K562 (cell line): Measurements from ENCODE around the gene C4orf50. TPM values are rescaled to one million over a fixed set of nuclear protein-coding genes. Genes with fewer than 3 reads are reported as not detected.

Experiments used
- ATAC-seq: fragments of 200-7000 bp; cut with Tn5 transposase; 3 replicates; pipeline ENCODE4 v1.9.1; 2020; ENCODE audit warnings: moderate library complexity
- BruUV-seq: library from RNA; stranded (reverse); fragments of 400-500 nt; replicated peaks from 2 replicates; lab custom pipeline; 2021; lab: Mats Ljungman, UMichigan
- CTCF ChIA-PET: fragments of 300-600 bp; formaldehyde crosslinking; extraction: SDS; loops from one replicate; lab custom pipeline; 2021; ENCODE audit warnings: low intra/inter-chr PET ratio; lab: Yijun Ruan, JAX
- POLR2A ChIA-PET: fragments of 300-600, 350-650 bp; sonication (Branson Sonifier 250); formaldehyde crosslinking; extraction: SDS; loops from one replicate; lab custom pipeline; 2021; ENCODE audit warnings: antibody characterized with exemption, inconsistent platforms; lab: Yijun Ruan, JAX
- DNase-seq, 4 experiments: peaks; one replicate each; pipeline versions ENCODE4 v3.0.0 to v3.0.0-alpha.2; 2011 to 2018; ENCODE audit warnings: low spot score in 3 of 4, mixed read lengths in 3 of 4; ENCODE audit errors: extremely low read depth in 1 of 4
- FAIRE-seq: peaks from 2 replicates; lab custom pipeline; 2011; peaks lifted over from hg19 to GRCh38; lab: Jason Lieb, UNC
- H2AFZ ChIP-seq: 2 replicates; pipeline ENCODE4 v1.6.0; 2011; ENCODE audit warnings: low read depth, low read length, control low read depth, inconsistent platforms
- H3K27ac ChIP-seq: fragments of 200-600 bp; 3 replicates; pipeline ENCODE4 v1.8.0; 2011; ENCODE audit warnings: low read depth, mild to moderate bottlenecking, control low read depth, inconsistent platforms, low read length, moderate library complexity, mixed read lengths; ENCODE audit errors: extremely low read depth
- H3K27me3 ChIP-seq, 2 experiments: fragments of 300-600 bp in 1 of 2; 2 replicates in 1 of 2; 3 replicates in 1 of 2; pipeline versions ENCODE4 v1.6.0 to v1.8.0; 2011; ENCODE audit warnings: inconsistent platforms in 2 of 2, low read length in 2 of 2, mild to moderate bottlenecking in 1 of 2, mixed read lengths in 1 of 2, moderate library complexity in 1 of 2; ENCODE audit not compliant: control insufficient read depth in 2 of 2, insufficient read depth in 2 of 2
- H3K36me3 ChIP-seq: fragments of 300-600 bp; 3 replicates; pipeline ENCODE4 v1.8.0; 2011; ENCODE audit warnings: mild to moderate bottlenecking, low read length, inconsistent platforms; ENCODE audit not compliant: control insufficient read depth, insufficient read depth
- H3K4me1 ChIP-seq, 2 experiments: fragments of 200-600 bp in 1 of 2; replicated peaks in 1 of 2; 2 replicates in 1 of 2; 3 replicates in 1 of 2; pipeline versions ENCODE4 v1.5.1 to v1.8.0; 2011; ENCODE audit warnings: inconsistent platforms in 2 of 2, low read length in 2 of 2, mild to moderate bottlenecking in 1 of 2, mixed read lengths in 1 of 2, moderate library complexity in 1 of 2; ENCODE audit not compliant: control insufficient read depth in 2 of 2, insufficient read depth in 2 of 2
- H3K4me2 ChIP-seq: 2 replicates; pipeline ENCODE4 v1.6.1; 2011; ENCODE audit warnings: low read length, control low read depth, inconsistent platforms, mixed read lengths; ENCODE audit not compliant: insufficient read depth
- H3K4me3 ChIP-seq: fragments of 200-600 bp; sonication (generic), shearing (Covaris generic); 2 replicates; pipeline ENCODE4 v1.5.1; 2016; ENCODE audit warnings: control low read depth, inconsistent platforms
- H3K79me2 ChIP-seq: fragments of 200-600 bp; 3 replicates; pipeline ENCODE4 v1.8.0; 2011; ENCODE audit warnings: low read length, inconsistent platforms; ENCODE audit not compliant: control insufficient read depth, insufficient read depth
- H3K9ac ChIP-seq, 2 experiments: 2 replicates each; pipeline versions ENCODE4 v1.6.0 to v1.6.1; 2011; ENCODE audit warnings: low read depth in 2 of 2, low read length in 2 of 2, control low read depth in 1 of 2, inconsistent platforms in 1 of 2, mild to moderate bottlenecking in 1 of 2, mixed read lengths in 1 of 2; ENCODE audit not compliant: insufficient read depth in 1 of 2
- H3K9me1 ChIP-seq: one replicate; pipeline ENCODE4 v1.6.0; 2011; ENCODE audit warnings: inconsistent platforms, mild to moderate bottlenecking, low read length, moderate library complexity; ENCODE audit not compliant: control insufficient read depth, insufficient read depth
- H3K9me3 ChIP-seq: replicated peaks from 2 replicates; pipeline ENCODE4 v1.5.1; 2011; ENCODE audit warnings: low read depth, low read length, inconsistent platforms; ENCODE audit not compliant: control insufficient read depth, insufficient read depth
- H4K20me1 ChIP-seq: replicated peaks from 2 replicates; pipeline ENCODE4 v1.6.1; 2011; ENCODE audit warnings: low read length, inconsistent platforms, mixed read lengths; ENCODE audit not compliant: control insufficient read depth, insufficient read depth
- EGR1 ChIP-seq: fragments of 450-650 bp; conservative IDR thresholded peaks from 2 replicates; pipeline ENCODE4 v1.6.1; 2017; ENCODE audit warnings: mild to moderate bottlenecking
- GATA2 ChIP-seq: sonication (generic); formaldehyde crosslinking; IDR thresholded peaks from 2 replicates; pipeline ENCODE4 v1.4.0; 2020; ENCODE audit warnings: mild to moderate bottlenecking, missing genetic modification reagents
- HDAC8 ChIP-seq: fragments of 450-650 bp; IDR thresholded peaks from 2 replicates; pipeline ENCODE4 v1.6.1; 2016; ENCODE audit warnings: mild to moderate bottlenecking, missing genetic modification characterization, moderate library complexity, missing compliant biosample characterization
- KDM2B ChIP-seq: fragments of 250-450 bp; sonication (Bioruptor Pico); IDR thresholded peaks from 2 replicates; pipeline ENCODE4 v1.8.0; 2021; ENCODE audit warnings: mild to moderate bottlenecking, moderate library complexity
- KLF16 ChIP-seq: IDR thresholded peaks from 2 replicates; pipeline ENCODE4 v1.6.1; 2016; ENCODE audit warnings: antibody characterized with exemption
- MXD1 ChIP-seq: fragments of 250-450 bp; sonication (Bioruptor Pico); IDR thresholded peaks from 2 replicates; pipeline ENCODE4 v1.8.0; 2021; ENCODE audit warnings: borderline replicate concordance, mild to moderate bottlenecking, moderate library complexity; ENCODE audit not compliant: poor library complexity, severe bottlenecking
- POLR3G ChIP-seq: IDR thresholded peaks from 2 replicates; pipeline ENCODE4 v1.6.1; 2011; ENCODE audit not compliant: insufficient read length, insufficient replicate concordance; ENCODE audit errors: extremely low read depth
- PPARD ChIP-seq: fragments of 250-450 bp; sonication (Bioruptor Pico); IDR thresholded peaks from 2 replicates; pipeline ENCODE4 v1.8.0; 2022; ENCODE audit warnings: inconsistent platforms, mild to moderate bottlenecking, moderate library complexity
- SNRNP70 ChIP-seq: fragments of 200-400 bp; formaldehyde crosslinking; optimal IDR thresholded peaks from 2 replicates; pipeline ENCODE3; 2017; ENCODE audit warnings: low read depth, low read length
- SUPT5H ChIP-seq: fragments of 450-650 bp; IDR thresholded peaks from 2 replicates; pipeline ENCODE4 v1.6.1; 2016
- TBP ChIP-seq: optimal IDR thresholded peaks from 2 replicates; pipeline ENCODE3; 2011; ENCODE audit warnings: low read depth, low read length, improper control_type of control experiment
- WHSC1 ChIP-seq: IDR thresholded peaks from one replicate; pipeline ENCODE4 v1.6.1; 2012; ENCODE audit warnings: low read length, control low read depth, inconsistent platforms
- ZBTB8A ChIP-seq: fragments of 450-650 bp; IDR thresholded peaks from 2 replicates; pipeline ENCODE4 v1.6.1; 2018; ENCODE audit warnings: mild to moderate bottlenecking, moderate library complexity; ENCODE audit not compliant: partially characterized antibody
- ZC3H4 ChIP-seq: sonication (generic); formaldehyde crosslinking; IDR thresholded peaks from 2 replicates; pipeline ENCODE4 v1.9.0; 2021; ENCODE audit warnings: missing genetic modification reagents, borderline replicate concordance
- ZNF143 ChIP-seq: sonication (generic); formaldehyde crosslinking; IDR thresholded peaks from 2 replicates; pipeline ENCODE4 v1.9.0; 2022; ENCODE audit warnings: mild to moderate bottlenecking, missing genetic modification reagents
- WGBS: fragments of 100-300 bp; shearing (Covaris generic); methylation state at CpG from one replicate; pipeline ENCODE4 v1.1.6; 2016; ENCODE audit warnings: low coverage, mixed read lengths; ENCODE audit not compliant: insufficient coverage; ENCODE audit errors: missing lambda C conversion rate; 5-methylcytosine and 5-hydroxymethylcytosine counted together
- in situ Hi-C: fragments of 300-500 bp; cut with MboI; formaldehyde crosslinking; loops from 4 replicates; pipeline ENCODE4 v1.15.0; 2018; ENCODE audit warnings: inconsistent platforms, mixed read lengths
- intact Hi-C: fragments of 100-400 bp; cut with micrococcal nuclease; formaldehyde crosslinking; loops from 2 replicates; pipeline ENCODE4 v1.14.2; 2022
- polyA plus RNA-seq, 8 experiments: library from polyadenylated mRNA; depleted of rRNA in 4 of 8; stranded (reverse) in 5 of 8; unstranded in 3 of 8; fragments of >200 nt; fragmentation: Nextera tagmentation in 2 of 8; fragmentation: Illumina TruSeq in 1 of 8; extraction: Ambion mirVana in 2 of 8; extraction: Trizol in 1 of 8; gene quantifications; 2 replicates each; pipeline versions ENCODE4 v1.2.1 to v1.2.3, GENCODE V29; 2011 to 2014; ENCODE audit warnings: inconsistent platforms in 1 of 8, missing spikeins in 1 of 8
- total RNA-seq, 7 experiments: library from RNA; depleted of rRNA in 6 of 7; stranded (reverse); fragments of >200 nt in 6 of 7; fragmentation: Illumina TruSeq in 2 of 7; extraction: Trizol in 2 of 7; gene quantifications; 2 replicates each; pipeline versions ENCODE4 v1.2.1 to v1.2.3, GENCODE V29; 2011 to 2021; ENCODE audit warnings: low replicate concordance in 1 of 7
- TF ChIP-seq, protein P1 (sequence below), 2 experiments: fragments of 450-650 bp; IDR thresholded peaks; 2 replicates each; pipeline ENCODE4 v1.6.1; 2016; ENCODE audit warnings: mild to moderate bottlenecking in 2 of 2, borderline replicate concordance in 1 of 2, low read depth in 1 of 2, moderate library complexity in 1 of 2

Gene C4orf50
- total and polyA plus RNA-seq, 9 of the 15 experiments (the other 6 are each of a cell fraction or from before 2014, with no cell fraction given): not detected

DNA sequence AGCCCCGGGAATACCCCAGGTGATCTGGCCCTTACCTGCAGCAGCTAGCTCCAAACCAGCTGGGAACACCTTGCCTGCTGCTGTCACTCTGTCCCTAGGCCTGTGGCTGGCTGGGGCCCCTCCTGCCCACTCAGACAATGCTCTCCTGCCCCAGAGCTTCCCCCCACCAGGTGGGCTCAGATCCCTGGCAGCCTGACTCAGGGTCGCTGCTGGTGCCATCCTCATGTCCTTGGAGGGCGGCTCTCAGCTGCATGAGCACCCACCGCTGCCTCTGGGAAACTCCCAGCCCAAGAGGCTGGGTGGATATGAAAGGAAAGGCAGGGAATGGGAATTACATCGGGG lies 15.8 kb downstream of the C4orf50 start:
- Histone ChIP-seq H3K27me3 (no peaks in the 10 kb centered on the region; a peak in 1 of 5 replicates), H4K20me1 (no peaks in the 10 kb centered on the region), H3K36me3 (no peaks in the 10 kb centered on the region), H3K27ac (no peak overlapping the region), H3K79me2 (no peaks in the 10 kb centered on the region), H3K4me1 (no peaks in the 10 kb centered on the region), H2AFZ (no peak overlapping the region), H3K9ac (no peak overlapping the region), H3K9me1 (no peaks in the 10 kb centered on the region), H3K9me3 (peaks cover 3% of the 10 kb centered on the region; the same call in 1 of the 2 replicates), H3K4me3 (no peak overlapping the region), H3K4me2 (no peak overlapping the region)
- POLR2A ChIA-PET: interaction anchor here (0.6 kb wide), 1 partner anchor 113 kb away, joined by 6 read pairs; no protein-coding TSS in a partner anchor
- in situ Hi-C loops (no loop called here), intact Hi-C loops (no loop called here)
- no TSS peak for BruUV-seq
- ATAC-seq (no peak), DNase-seq (no peak), FAIRE-seq (no peak)
- CTCF ChIA-PET: no interaction called here
- 0% methylated on average over 4 of the region's 5 CpGs for WGBS
- no peak for TF ChIP-seq GATA2 (CRISPR knock-in tag)
- no peak for TF ChIP-seq POLR3G
- no peak for TF ChIP-seq SNRNP70
- TF ChIP-seq ZNF143 (CRISPR knock-in tag): no peak
- no peak for TF ChIP-seq HDAC8 (tag)
- no peak for TF ChIP-seq ZBTB8A
- no peak for TF ChIP-seq EGR1
- no peak for TF ChIP-seq KDM2B
- TF ChIP-seq KLF16: no peak
- TF ChIP-seq TBP: no peak
- TF ChIP-seq, protein P1, sequence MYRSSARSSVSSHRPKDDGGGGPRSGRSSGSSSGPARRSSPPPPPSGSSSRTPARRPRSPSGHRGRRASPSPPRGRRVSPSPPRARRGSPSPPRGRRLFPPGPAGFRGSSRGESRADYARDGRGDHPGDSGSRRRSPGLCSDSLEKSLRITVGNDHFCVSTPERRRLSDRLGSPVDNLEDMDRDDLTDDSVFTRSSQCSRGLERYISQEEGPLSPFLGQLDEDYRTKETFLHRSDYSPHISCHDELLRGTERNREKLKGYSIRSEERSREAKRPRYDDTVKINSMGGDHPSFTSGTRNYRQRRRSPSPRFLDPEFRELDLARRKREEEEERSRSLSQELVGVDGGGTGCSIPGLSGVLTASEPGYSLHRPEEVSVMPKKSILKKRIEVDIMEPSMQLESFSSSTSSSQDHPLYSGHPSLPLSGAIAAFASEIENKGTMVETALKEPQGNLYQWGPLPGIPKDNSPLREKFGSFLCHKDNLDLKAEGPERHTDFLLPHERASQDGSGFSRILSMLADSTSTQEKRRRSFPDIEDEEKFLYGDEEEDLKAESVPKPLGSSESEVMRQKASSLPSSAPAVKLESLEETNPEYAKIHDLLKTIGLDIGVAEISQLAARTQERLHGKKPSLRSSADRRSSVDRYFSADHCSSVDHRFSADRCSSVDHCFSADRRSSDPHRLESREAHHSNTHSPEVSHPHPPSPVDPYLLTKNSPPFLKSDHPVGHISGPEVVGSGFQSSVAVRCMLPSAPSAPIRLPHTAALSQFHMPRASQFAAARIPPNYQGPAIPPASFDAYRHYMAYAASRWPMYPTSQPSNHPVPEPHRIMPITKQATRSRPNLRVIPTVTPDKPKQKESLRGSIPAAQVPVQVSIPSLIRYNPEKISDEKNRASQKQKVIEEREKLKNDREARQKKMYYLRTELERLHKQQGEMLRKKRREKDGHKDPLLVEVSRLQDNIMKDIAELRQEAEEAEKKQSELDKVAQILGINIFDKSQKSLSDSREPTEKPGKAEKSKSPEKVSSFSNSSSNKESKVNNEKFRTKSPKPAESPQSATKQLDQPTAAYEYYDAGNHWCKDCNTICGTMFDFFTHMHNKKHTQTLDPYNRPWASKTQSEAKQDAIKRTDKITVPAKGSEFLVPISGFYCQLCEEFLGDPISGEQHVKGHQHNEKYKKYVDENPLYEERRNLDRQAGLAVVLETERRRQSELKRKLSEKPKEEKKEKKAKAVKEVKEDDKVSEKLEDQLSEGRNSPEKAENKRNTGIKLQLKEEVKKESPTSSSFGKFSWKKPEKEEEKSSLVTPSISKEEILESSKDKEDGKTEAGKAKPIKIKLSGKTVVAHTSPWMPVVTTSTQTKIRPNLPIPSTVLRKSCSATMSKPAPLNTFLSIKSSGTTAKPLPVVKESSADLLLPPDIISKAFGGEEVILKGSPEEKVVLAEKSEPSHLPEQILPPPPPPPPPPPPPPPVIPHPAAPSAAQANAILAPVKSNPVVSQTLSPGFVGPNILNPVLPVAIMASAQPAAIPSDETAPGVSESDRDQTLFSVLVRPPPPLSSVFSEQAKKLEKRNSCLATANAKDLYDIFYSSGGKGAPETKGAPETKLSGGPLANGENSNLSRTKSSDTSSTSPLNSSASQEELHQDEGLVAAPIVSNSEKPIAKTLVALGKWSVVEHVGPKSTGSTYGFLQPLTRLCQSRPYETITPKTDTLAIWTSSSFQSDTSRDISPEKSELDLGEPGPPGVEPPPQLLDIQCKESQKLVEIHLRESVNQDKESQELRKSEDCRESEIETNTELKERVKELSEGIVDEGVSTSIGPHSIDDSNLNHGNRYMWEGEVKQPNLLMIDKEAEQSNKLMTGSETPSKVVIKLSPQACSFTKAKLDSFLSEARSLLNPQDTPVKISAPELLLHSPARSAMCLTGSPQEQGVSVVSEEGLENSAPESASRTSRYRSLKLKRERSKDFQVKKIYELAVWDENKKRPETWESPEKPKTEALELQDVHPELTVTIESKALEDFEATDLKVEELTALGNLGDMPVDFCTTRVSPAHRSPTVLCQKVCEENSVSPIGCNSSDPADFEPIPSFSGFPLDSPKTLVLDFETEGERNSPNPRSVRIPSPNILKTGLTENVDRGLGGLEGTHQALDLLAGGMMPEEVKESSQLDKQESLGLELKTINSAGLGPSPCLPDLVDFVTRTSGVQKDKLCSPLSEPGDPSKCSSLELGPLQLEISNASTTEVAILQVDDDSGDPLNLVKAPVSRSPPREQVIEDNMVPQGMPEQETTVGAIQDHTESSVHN (IDR thresholded peaks at IDR 0.05; ENCODE audit: borderline replicate concordance in 1 of 2, low read depth in 1 of 2): no peak
- no peak for TF ChIP-seq PPARD
- no peak for TF ChIP-seq WHSC1
- TF ChIP-seq ZC3H4 (CRISPR knock-in tag): no peak
- TF ChIP-seq MXD1 (CRISPR knock-in tag): no peak
- TF ChIP-seq SUPT5H: no peak
